Measurements from ENCODE around the gene DNAH7.
"Not testable (repeated sequence)": the region's sequence is repeated elsewhere in the genome, so short reads cannot be mapped to it uniquely, and the experiment has no call there.

DNAH7 gene

GRCh38 chr2:195945056-195945455 is 123.6 kb downstream of the DNAH7 start:
- Histone ChIP-seq H3K27ac (no peak overlapping the region), H3K4me3 (no peak overlapping the region)
- TF ChIP-seq, protein P1, sequence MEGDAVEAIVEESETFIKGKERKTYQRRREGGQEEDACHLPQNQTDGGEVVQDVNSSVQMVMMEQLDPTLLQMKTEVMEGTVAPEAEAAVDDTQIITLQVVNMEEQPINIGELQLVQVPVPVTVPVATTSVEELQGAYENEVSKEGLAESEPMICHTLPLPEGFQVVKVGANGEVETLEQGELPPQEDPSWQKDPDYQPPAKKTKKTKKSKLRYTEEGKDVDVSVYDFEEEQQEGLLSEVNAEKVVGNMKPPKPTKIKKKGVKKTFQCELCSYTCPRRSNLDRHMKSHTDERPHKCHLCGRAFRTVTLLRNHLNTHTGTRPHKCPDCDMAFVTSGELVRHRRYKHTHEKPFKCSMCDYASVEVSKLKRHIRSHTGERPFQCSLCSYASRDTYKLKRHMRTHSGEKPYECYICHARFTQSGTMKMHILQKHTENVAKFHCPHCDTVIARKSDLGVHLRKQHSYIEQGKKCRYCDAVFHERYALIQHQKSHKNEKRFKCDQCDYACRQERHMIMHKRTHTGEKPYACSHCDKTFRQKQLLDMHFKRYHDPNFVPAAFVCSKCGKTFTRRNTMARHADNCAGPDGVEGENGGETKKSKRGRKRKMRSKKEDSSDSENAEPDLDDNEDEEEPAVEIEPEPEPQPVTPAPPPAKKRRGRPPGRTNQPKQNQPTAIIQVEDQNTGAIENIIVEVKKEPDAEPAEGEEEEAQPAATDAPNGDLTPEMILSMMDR (IDR thresholded peaks at IDR 0.05): no peak
- no peak for DNase-seq (ENCODE audit: low spot score)

GRCh38 chr2:195937176-195937575 is 131.5 kb downstream of the DNAH7 start:
- no peak overlapping the region for H3K4me3 ChIP-seq
- no peak overlapping the region for H3K27ac ChIP-seq
- TF ChIP-seq, protein P1 (IDR thresholded peaks at IDR 0.05): no peak
- no peak for DNase-seq (ENCODE audit: low spot score)

DNA sequence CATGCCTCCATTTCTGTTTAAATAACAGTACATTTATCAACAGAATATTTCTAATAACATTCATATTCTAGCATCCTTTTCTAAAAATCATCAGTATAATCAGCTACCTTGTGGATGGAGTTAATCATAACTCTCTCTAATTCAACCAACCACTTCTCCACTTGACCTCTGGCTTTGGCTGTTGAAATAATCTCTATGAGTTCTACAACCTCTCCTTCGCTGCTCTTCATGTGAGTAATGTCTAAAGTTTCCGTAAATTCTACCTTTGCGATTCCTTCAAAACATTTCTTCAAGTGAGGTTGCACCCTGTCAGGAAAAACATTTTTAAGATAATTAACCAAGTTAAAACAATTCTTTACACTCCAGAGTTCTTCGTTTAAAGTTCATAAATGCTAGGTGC is 134.2 kb downstream of the DNAH7 start:
- DNase-seq (ENCODE audit: low spot score): no peak

DNA sequence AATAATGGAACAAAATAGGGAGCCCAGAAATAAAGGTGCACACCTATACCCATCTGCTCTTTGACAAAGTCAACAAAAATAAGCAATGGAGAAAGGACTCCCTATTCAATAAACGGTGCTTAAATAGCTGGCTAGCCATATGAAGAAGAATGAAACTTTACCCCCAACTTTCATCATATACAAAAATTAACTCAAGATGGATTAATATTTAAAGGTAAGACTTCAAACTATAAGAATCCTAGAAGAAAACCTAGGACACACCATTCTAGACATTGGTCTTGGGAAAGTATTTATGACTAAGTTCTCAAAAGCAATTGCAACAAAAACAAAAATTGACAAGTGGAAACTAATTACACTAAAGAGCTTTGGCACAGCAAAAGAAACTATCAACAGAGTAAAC is 139.1 kb downstream of the DNAH7 start:
- H3K4me3 ChIP-seq: no peak overlapping the region
- TF ChIP-seq, protein P1 (IDR thresholded peaks at IDR 0.05): no peak
- H3K27ac ChIP-seq: no peak overlapping the region
- no peak for DNase-seq (ENCODE audit: low spot score)

More for the DNA sequence above, 134.2 kb downstream of the DNAH7 start:
- no peak overlapping the region for H3K4me3 ChIP-seq
- H3K27ac ChIP-seq: no peak overlapping the region
- TF ChIP-seq, protein P1 (IDR thresholded peaks at IDR 0.05): no peak

DNA sequence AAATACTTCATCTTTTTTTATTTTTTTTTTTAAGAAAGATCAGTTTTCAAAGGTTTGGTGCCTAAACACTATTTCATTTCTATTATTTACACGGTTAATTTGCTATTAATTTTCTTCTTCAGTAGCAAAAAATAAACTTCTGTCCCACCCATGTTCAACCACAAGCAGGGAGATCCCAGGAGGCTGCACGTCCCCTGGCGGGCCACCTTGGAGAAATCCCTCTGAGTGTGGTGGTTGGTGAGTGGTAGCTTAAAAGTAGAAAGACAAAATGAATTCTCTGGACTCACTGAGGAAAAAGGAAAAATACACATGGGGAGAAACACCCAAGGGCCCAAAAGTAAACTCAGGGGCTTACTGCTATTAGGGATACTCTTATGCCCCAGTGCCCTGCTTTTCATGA is 143.5 kb downstream of the DNAH7 start:
- Histone ChIP-seq H3K4me3 (no peak overlapping the region), H3K27ac (no peak overlapping the region)
- TF ChIP-seq, protein P1 (IDR thresholded peaks at IDR 0.05): no peak
- DNase-seq (ENCODE audit: low spot score): no peak

- H3K27ac ChIP-seq: no peak overlapping the region
- TF ChIP-seq, protein P1 (IDR thresholded peaks at IDR 0.05): no peak
- H3K4me3 ChIP-seq: no peak overlapping the region
- DNase-seq (ENCODE audit: low spot score): no peak
Observed at GRCh38 chr2:195923889-195924288, 144.7 kb downstream of the DNAH7 start.

GRCh38 chr2:195917021-195917600 is 151.5 kb downstream of the DNAH7 start:
- not testable (repeated sequence) for H3K4me3 ChIP-seq; H3K27ac ChIP-seq; DNase-seq (ENCODE audit: low spot score)

Measured in coronary artery (tissue), 2 donors.